Vagina (tissue), 2 donors: ENCODE data around the gene LMOD3. TPM values are rescaled to one million over a fixed set of nuclear protein-coding genes. Genes with fewer than 3 reads are reported as not detected.
A peak's percentile ranks its signal among the peaks of the same experiment; 100 is the strongest.

Source experiments
- DNase-seq, 2 donors: peaks; one replicate each; pipeline ENCODE4 v3.0.0-alpha.2; 2017; ENCODE audit errors: extremely low spot score in 2 of 2
- H3K27ac ChIP-seq: fragments of 200-600 bp; sonication (generic); one replicate; pipeline ENCODE4 v1.5.1; 2019
- H3K27me3 ChIP-seq: fragments of 200-600 bp; sonication (generic); one replicate; pipeline ENCODE4 v1.5.1; 2019
- H3K36me3 ChIP-seq, 2 donors: fragments of 200-600 bp; sonication (generic); one replicate each; pipeline ENCODE4 v1.5.1; 2017 to 2019
- H3K4me1 ChIP-seq: fragments of 200-600 bp; sonication (generic); one replicate; pipeline ENCODE4 v1.5.1; 2019
- H3K4me3 ChIP-seq, 2 donors: fragments of 200-600 bp; sonication (generic); 1 replicate in 1 of 2; 2 replicates in 1 of 2; pipeline ENCODE4 v1.5.1; 2016 to 2019
- H3K9me3 ChIP-seq: fragments of 200-600 bp; sonication (generic); one replicate; pipeline ENCODE4 v1.5.1; 2019
- POLR2A ChIP-seq, 2 donors: fragments of 450-650 bp; IDR thresholded peaks; one replicate each; pipeline ENCODE4 v1.6.1; 2017; ENCODE audit warnings: antibody characterized with exemption in 2 of 2, mild to moderate bottlenecking in 2 of 2, moderate library complexity in 2 of 2
- POLR2AphosphoS5 ChIP-seq, 2 donors: sonication (generic); formaldehyde crosslinking; IDR thresholded peaks; one replicate each; pipeline ENCODE4 v1.9.0; 2017; ENCODE audit warnings: antibody characterized with exemption in 2 of 2, mild to moderate bottlenecking in 2 of 2, low read depth in 1 of 2; ENCODE audit not compliant: insufficient read depth in 1 of 2
- intact Hi-C: fragments of 100-400 bp; cut with DNase I; formaldehyde crosslinking; loops from one replicate; pipeline ENCODE4 v1.15.1; 2023
- total RNA-seq: library from RNA; depleted of rRNA; stranded (reverse); fragments of >200 nt; gene quantifications from one replicate; pipeline ENCODE4 v1.2.3, GENCODE V29; 2016
- TF ChIP-seq, protein P1 (sequence below), 3 experiments: fragments of 450-650 bp in 2 of 3; fragments of 200-600 bp in 1 of 3; sonication (generic) in 1 of 3; IDR thresholded peaks; one replicate each; pipeline ENCODE4 v1.5.1; 2017 to 2019; ENCODE audit warnings: antibody characterized with exemption in 3 of 3, mild to moderate bottlenecking in 2 of 3, moderate library complexity in 2 of 3

LMOD3 gene
- total RNA-seq, 1 donor from 2014 or later = not detected

DNA sequence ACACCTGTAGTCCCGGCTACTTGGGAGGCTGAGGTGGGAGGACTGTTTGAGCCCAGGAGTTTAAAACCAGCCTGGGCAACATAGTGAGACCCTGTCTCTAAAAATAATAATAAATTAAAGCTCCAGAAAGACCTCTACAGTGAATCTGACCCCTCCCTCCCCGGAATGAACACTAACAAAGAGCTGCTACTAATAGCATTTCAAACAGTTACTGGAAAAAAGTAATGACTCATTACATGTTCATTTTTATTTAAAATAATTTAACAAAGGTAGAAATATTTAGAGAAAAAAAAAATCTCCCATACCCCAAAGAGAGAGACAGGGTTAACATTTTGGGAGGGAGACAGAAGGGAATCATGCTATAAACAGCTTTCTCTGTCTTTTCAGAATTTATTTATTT, 40.0 kb downstream of the LMOD3 start:
- Histone ChIP-seq H3K27me3 (no peaks in the 10 kb centered on the region), H3K4me3 (no peak overlapping the region), H3K9me3 (no peaks in the 10 kb centered on the region), H3K36me3 (no peaks in the 10 kb centered on the region), H3K27ac (no peak overlapping the region), H3K4me1 (peaks cover 60% of the 10 kb centered on the region)
- intact Hi-C loops = no loop called here
- TF ChIP-seq, protein P1, sequence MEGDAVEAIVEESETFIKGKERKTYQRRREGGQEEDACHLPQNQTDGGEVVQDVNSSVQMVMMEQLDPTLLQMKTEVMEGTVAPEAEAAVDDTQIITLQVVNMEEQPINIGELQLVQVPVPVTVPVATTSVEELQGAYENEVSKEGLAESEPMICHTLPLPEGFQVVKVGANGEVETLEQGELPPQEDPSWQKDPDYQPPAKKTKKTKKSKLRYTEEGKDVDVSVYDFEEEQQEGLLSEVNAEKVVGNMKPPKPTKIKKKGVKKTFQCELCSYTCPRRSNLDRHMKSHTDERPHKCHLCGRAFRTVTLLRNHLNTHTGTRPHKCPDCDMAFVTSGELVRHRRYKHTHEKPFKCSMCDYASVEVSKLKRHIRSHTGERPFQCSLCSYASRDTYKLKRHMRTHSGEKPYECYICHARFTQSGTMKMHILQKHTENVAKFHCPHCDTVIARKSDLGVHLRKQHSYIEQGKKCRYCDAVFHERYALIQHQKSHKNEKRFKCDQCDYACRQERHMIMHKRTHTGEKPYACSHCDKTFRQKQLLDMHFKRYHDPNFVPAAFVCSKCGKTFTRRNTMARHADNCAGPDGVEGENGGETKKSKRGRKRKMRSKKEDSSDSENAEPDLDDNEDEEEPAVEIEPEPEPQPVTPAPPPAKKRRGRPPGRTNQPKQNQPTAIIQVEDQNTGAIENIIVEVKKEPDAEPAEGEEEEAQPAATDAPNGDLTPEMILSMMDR (IDR thresholded peaks at IDR 0.05) = no peak
- TF ChIP-seq POLR2A (IDR thresholded peaks at IDR 0.05) (no peak), POLR2AphosphoS5 (IDR thresholded peaks at IDR 0.05; ENCODE audit: insufficient read depth in 1 of 2, low read depth in 1 of 2) (no peak)
- no peak for DNase-seq

DNA sequence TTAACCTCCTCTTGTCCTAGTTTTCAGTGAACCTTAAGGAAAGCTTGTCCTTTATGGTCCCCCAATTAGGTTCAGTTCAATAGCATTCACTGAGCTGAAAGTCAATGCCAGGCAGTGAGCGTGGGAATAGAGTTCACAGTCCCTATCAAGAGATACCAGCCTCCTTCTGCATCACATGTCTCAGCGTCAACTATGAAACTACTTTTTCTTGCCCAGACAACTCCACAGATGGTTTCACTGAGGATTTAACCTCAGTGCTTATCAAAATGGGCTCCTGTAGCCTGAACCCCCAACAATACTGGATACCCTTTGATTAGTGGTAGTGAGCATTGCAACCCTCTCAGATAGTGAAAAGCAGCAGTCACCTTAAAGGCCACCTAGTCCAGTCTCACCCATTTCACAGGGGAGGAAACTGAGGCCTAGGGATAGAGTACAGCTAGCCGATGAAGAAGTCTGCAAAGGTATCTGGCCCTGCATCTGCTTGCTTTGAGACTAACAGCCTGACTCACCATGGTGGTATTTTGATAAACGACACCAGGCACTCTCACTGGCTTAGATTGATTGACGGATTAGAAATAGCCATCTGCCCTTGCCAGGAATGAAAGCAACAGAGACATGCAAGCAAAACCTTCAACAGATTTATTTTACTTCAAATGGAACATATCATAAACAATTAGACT, 40.7 kb downstream of the LMOD3 start:
- H3K36me3 ChIP-seq = no peaks in the 10 kb centered on the region
- no peak for DNase-seq
- H3K27me3 ChIP-seq = no peaks in the 10 kb centered on the region
- intact Hi-C loops = no loop called here
- H3K4me1 ChIP-seq = peaks cover 53% of the 10 kb centered on the region
- H3K9me3 ChIP-seq = no peaks in the 10 kb centered on the region
- H3K4me3 ChIP-seq = no peak overlapping the region
- H3K27ac ChIP-seq = no peak overlapping the region
- no peak for TF ChIP-seq POLR2AphosphoS5 (IDR thresholded peaks at IDR 0.05; ENCODE audit: insufficient read depth in 1 of 2, low read depth in 1 of 2)
- TF ChIP-seq, protein P1 (IDR thresholded peaks at IDR 0.05) = no peak
- TF ChIP-seq POLR2A (IDR thresholded peaks at IDR 0.05) = no peak

DNA sequence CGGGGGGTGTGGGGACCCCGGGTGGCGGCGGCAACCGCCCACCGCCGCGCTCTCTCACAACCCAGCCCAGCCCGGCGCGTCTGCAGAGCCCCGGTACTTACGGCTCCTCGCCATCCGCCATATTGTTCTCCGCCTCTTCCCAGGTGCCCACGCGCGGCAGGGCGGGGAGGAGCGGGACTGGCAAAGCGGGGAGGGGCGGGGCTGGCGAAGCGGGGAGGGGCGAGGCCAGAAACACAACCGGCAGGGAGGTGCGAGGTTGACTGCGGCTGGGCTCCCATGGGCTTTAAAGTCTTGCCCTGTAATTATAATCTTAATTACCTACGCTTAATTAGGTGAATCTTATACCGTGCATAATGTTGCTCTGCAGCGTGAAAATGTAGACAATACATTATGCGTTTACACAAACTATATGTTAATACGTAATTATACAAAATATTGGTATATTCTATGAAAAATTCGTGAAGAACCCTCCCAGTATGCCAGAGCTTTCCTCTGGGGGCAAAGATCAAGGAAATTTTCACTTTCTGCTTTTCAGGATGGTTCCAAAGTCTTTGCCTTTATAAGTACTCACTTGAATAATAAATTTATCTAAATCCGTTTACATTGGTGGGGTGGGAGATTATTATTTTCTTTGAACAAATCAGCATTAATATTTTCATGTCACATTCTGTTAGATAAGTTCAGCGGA, 42.0 kb downstream of the LMOD3 start, which contains the start of gene UBA3:
TSS of gene UBA3 (minus strand) at position 133 of the 688 bp plus-strand sequence. CDS start at position 121, 12 bp downstream.
- TF ChIP-seq POLR2A (IDR thresholded peaks at IDR 0.05) (peak in 1 of 2 donors; percentile 37), POLR2AphosphoS5 (IDR thresholded peaks at IDR 0.05; ENCODE audit: insufficient read depth in 1 of 2, low read depth in 1 of 2) (peak; percentile 53 to 75)
- TF ChIP-seq, protein P1 (IDR thresholded peaks at IDR 0.05) = no peak
- H3K4me3 ChIP-seq = peak within 1 kb of the TSS; percentile 75 to 92
- no peaks in the 10 kb centered on the region for H3K27me3 ChIP-seq
- intact Hi-C loops = no loop called here
- DNase-seq = no peak
- H3K4me1 ChIP-seq = peaks cover 50% of the 10 kb centered on the region
- peak within 1 kb of the TSS; percentile 87 for H3K27ac ChIP-seq
- H3K9me3 ChIP-seq = no peaks in the 10 kb centered on the region
- no peaks in the 10 kb centered on the region for H3K36me3 ChIP-seq

DNA sequence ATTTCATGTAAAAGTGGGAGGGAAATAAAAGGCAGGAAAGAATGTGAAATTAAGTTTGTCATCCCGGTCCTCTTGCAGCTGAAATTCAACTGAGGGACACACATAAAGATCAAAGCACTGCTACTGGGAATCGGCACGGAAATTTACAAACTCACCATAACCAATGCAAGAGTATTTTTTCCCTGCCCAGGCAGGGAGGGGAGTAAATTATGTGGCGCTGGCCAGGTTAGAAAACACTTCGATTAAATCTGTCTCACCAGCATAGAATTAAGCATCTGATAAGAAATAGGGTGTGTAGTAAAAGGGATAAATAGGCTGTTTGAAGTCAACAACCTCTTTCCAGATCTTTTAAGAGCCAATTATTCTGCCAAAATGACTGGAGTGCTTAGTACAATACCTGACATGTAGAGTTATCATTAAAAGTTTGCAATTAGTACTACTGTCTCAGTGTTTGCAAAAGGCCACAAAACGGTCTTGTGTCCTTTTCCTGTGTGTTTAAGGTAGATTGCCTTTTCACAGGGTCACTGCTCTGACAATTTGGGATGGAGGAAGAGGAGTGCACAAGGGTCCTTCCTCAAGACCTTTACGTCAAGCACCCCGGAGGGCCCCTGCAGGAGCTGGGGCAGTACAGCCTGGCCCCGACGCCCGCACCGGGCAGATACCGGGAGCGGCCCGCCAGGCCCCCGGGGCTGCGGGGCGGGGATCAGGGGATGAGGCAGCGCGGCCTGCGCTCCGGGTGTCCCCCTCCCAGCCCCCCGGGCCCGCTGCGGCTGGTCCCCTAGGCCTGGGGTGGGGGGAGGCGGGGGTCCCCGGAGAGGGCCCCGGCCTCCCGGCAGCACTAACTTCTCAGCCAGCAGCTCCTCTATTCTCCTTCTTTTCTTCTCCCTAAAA, 42.9 kb downstream of the LMOD3 start:
- H3K27me3 ChIP-seq = no peaks in the 10 kb centered on the region
- no peaks in the 10 kb centered on the region for H3K36me3 ChIP-seq
- TF ChIP-seq POLR2AphosphoS5 (IDR thresholded peaks at IDR 0.05; ENCODE audit: insufficient read depth in 1 of 2, low read depth in 1 of 2) = no peak
- intact Hi-C loops = no loop called here
- no peak for DNase-seq
- peaks cover 49% of the 10 kb centered on the region for H3K4me1 ChIP-seq
- peak overlapping the region; percentile 75 to 92 for H3K4me3 ChIP-seq
- H3K27ac ChIP-seq = peak overlapping the region; percentile 87
- H3K9me3 ChIP-seq = no peaks in the 10 kb centered on the region

DNA sequence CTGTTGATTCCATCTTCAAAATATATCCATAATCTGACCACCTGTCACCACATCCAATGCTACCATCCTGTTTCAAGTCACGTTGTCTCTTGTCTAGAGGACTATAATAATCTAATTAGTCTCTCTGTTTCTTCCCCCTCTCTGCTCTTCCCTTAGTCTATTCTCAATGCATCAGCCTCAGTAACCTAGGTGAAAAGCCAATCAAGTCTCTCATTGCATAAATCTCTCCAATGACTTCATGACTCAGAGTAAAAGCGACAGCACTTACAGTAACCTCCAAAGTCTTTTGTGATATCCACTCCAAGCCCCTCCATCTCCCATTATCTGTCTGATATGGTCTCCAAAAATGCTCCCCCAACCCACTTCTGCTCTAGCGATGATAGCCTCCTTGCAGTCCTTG, 49.5 kb downstream of the LMOD3 start:
- Histone ChIP-seq H3K4me1 (peaks cover 4% of the 10 kb centered on the region), H3K4me3 (no peak overlapping the region), H3K27ac (no peak overlapping the region), H3K36me3 (no peaks in the 10 kb centered on the region), H3K27me3 (no peaks in the 10 kb centered on the region), H3K9me3 (no peaks in the 10 kb centered on the region)
- intact Hi-C loops = no loop called here
- no peak for DNase-seq
- no peak for TF ChIP-seq POLR2AphosphoS5 (IDR thresholded peaks at IDR 0.05; ENCODE audit: insufficient read depth in 1 of 2, low read depth in 1 of 2)
- TF ChIP-seq POLR2A (IDR thresholded peaks at IDR 0.05) = no peak
- TF ChIP-seq, protein P1 (IDR thresholded peaks at IDR 0.05) = no peak
